HepG2 (cell line): ENCODE data around the gene KIRREL3. TPM values are rescaled to one million over a fixed set of nuclear protein-coding genes. Genes with fewer than 3 reads are reported as not detected.

Source experiments
- ATAC-seq: fragments of 200-7000 bp; cut with Tn5 transposase; 3 replicates; pipeline ENCODE4 v1.9.1; 2020; ENCODE audit warnings: mild to moderate bottlenecking, moderate library complexity
- BruUV-seq: library from RNA; stranded (reverse); fragments of 400-500 nt; replicated peaks from 2 replicates; lab custom pipeline; 2021; lab: Mats Ljungman, UMichigan
- CTCF ChIA-PET: fragments of 300-600 bp; formaldehyde crosslinking; extraction: SDS; loops from one replicate; lab custom pipeline; 2021; ENCODE audit warnings: low total read pairs, inconsistent platforms, low intra/inter-chr PET ratio; lab: Yijun Ruan, JAX
- POLR2A ChIA-PET: fragments of 350-600 bp; sonication (Branson Sonifier 250); formaldehyde crosslinking; loops from one replicate; lab custom pipeline; 2020; ENCODE audit warnings: antibody characterized with exemption, inconsistent platforms; lab: Yijun Ruan, JAX
- DNase-seq: peaks from one replicate; pipeline ENCODE4 v3.0.0-alpha.2; 2015; ENCODE audit warnings: low spot score
- FAIRE-seq: peaks from 3 replicates; lab custom pipeline; 2011; peaks lifted over from hg19 to GRCh38; lab: Jason Lieb, UNC
- H2AFZ ChIP-seq: one replicate; pipeline ENCODE4 v1.6.1; 2011; ENCODE audit warnings: low read length, inconsistent platforms
- H3K27ac ChIP-seq: fragments of 300-600 bp; 3 replicates; pipeline ENCODE4 v1.8.0; 2011; ENCODE audit warnings: mixed run types, mild to moderate bottlenecking, mixed read lengths, low read length, inconsistent platforms; ENCODE audit not compliant: insufficient read depth; ENCODE audit errors: extremely low read length
- H3K27me3 ChIP-seq, 2 experiments: fragments of 200-600 bp in 1 of 2; 2 replicates in 1 of 2; 3 replicates in 1 of 2; pipeline versions ENCODE4 v1.6.0 to v1.8.0; 2011; ENCODE audit warnings: low read length in 2 of 2, mild to moderate bottlenecking in 2 of 2, moderate library complexity in 2 of 2, inconsistent platforms in 1 of 2; ENCODE audit not compliant: insufficient read depth in 2 of 2, control insufficient read depth in 1 of 2
- H3K36me3 ChIP-seq, 2 experiments: fragments of 200-600 bp in 1 of 2; replicated peaks in 1 of 2; 2 replicates in 1 of 2; 3 replicates in 1 of 2; pipeline versions ENCODE4 v1.5.1 to v1.8.0; 2011; ENCODE audit warnings: low read length in 2 of 2, inconsistent platforms in 1 of 2; ENCODE audit not compliant: insufficient read depth in 2 of 2, control insufficient read depth in 1 of 2
- H3K4me1 ChIP-seq: 2 replicates; pipeline ENCODE4 v1.5.1; 2012; ENCODE audit warnings: low read length, inconsistent platforms; ENCODE audit not compliant: insufficient read depth
- H3K4me2 ChIP-seq: 2 replicates; pipeline ENCODE4 v1.6.0; 2011; ENCODE audit warnings: low read depth, low read length, inconsistent platforms
- H3K4me3 ChIP-seq, 3 experiments: fragments of 200-600 bp in 1 of 3; sonication (generic), shearing (Covaris generic) in 1 of 3; replicated peaks in 1 of 3; 2 replicates each; pipeline ENCODE4 v1.5.1; 2011 to 2016; ENCODE audit warnings: low read length in 3 of 3, inconsistent platforms in 2 of 3, low read depth in 2 of 3, mild to moderate bottlenecking in 2 of 3, control low read depth in 1 of 3, mixed read lengths in 1 of 3; ENCODE audit not compliant: insufficient read depth in 1 of 3
- H3K79me2 ChIP-seq: one replicate; pipeline ENCODE4 v1.6.1; 2011; ENCODE audit warnings: low read length, inconsistent platforms; ENCODE audit not compliant: insufficient read depth
- H3K9ac ChIP-seq: 2 replicates; pipeline ENCODE4 v1.6.0; 2011; ENCODE audit warnings: mild to moderate bottlenecking, low read depth, low read length, inconsistent platforms; ENCODE audit not compliant: insufficient read depth
- H3K9me3 ChIP-seq: 2 replicates; pipeline ENCODE4 v1.5.1; 2012; ENCODE audit warnings: mild to moderate bottlenecking, low read length
- H4K20me1 ChIP-seq: 2 replicates; pipeline ENCODE4 v1.6.0; 2011; ENCODE audit warnings: inconsistent platforms, mild to moderate bottlenecking, low read length, moderate library complexity; ENCODE audit not compliant: insufficient read depth
- ATF5 ChIP-seq: sonication (generic); formaldehyde crosslinking; IDR thresholded peaks from 2 replicates; pipeline ENCODE4 v1.4.0; 2020; ENCODE audit warnings: mild to moderate bottlenecking, low read depth, missing genetic modification reagents
- CEBPB ChIP-seq: IDR thresholded peaks from 2 replicates; pipeline ENCODE4 v1.6.1; 2011; ENCODE audit warnings: low read depth, low read length, improper control_type of control experiment, borderline replicate concordance
- CHD2 ChIP-seq: IDR thresholded peaks from 2 replicates; pipeline ENCODE4 v1.6.1; 2011; ENCODE audit warnings: low read depth, low read length, improper control_type of control experiment
- EHMT2 ChIP-seq: fragments of 200-600 bp; sonication (generic); IDR thresholded peaks from 2 replicates; pipeline ENCODE4 v1.7.0; 2017; ENCODE audit warnings: antibody characterized with exemption, low read depth, low read length, borderline replicate concordance
- FOXA1 ChIP-seq, 2 experiments: fragments of 450-650 bp in 1 of 2; sonication (generic) in 1 of 2; formaldehyde crosslinking in 1 of 2; IDR thresholded peaks; 2 replicates each; pipeline versions ENCODE4 v1.4.0 to v1.6.1; 2016 to 2020; ENCODE audit warnings: missing genetic modification reagents in 1 of 2
- HNRNPK ChIP-seq: fragments of 200-400 bp; formaldehyde crosslinking; IDR thresholded peaks from 2 replicates; pipeline ENCODE4 v1.6.1; 2018; ENCODE audit warnings: low read length, low read depth, moderate library complexity, mild to moderate bottlenecking; ENCODE audit not compliant: poor library complexity, severe bottlenecking
- MYPOP ChIP-seq: sonication (generic); formaldehyde crosslinking; IDR thresholded peaks from 2 replicates; pipeline ENCODE4 v1.8.1; 2023; ENCODE audit warnings: mild to moderate bottlenecking, moderate library complexity, missing genetic modification reagents
- POGZ ChIP-seq: sonication (generic); formaldehyde crosslinking; IDR thresholded peaks from 2 replicates; pipeline ENCODE4 v1.4.0; 2020; ENCODE audit warnings: mild to moderate bottlenecking, missing genetic modification reagents
- RFXAP ChIP-seq: sonication (generic); formaldehyde crosslinking; IDR thresholded peaks from 2 replicates; pipeline ENCODE4 v1.4.0; 2020; ENCODE audit warnings: missing genetic modification reagents, borderline replicate concordance
- ZBTB42 ChIP-seq: sonication (generic); formaldehyde crosslinking; IDR thresholded peaks from 2 replicates; pipeline ENCODE4 v1.5.0; 2020; ENCODE audit warnings: mild to moderate bottlenecking, missing genetic modification reagents
- ZKSCAN1 ChIP-seq: fragments of 150-350 bp; IDR thresholded peaks from 2 replicates; pipeline ENCODE4 v1.6.1; 2014; ENCODE audit warnings: low read length
- ZNF101 ChIP-seq: sonication (generic); formaldehyde crosslinking; IDR thresholded peaks from 2 replicates; pipeline ENCODE4 v1.4.0; 2020; ENCODE audit warnings: mild to moderate bottlenecking, low read depth, missing genetic modification reagents, borderline replicate concordance
- ZNF12 ChIP-seq: sonication (generic); formaldehyde crosslinking; IDR thresholded peaks from 2 replicates; pipeline ENCODE4 v1.5.0; 2020; ENCODE audit warnings: missing genetic modification reagents
- ZNF441 ChIP-seq: sonication (generic); formaldehyde crosslinking; IDR thresholded peaks from 2 replicates; pipeline ENCODE4 v1.7.0; 2021; ENCODE audit warnings: missing genetic modification reagents, borderline replicate concordance
- ZNF577 ChIP-seq: sonication (generic); formaldehyde crosslinking; IDR thresholded peaks from 2 replicates; pipeline ENCODE4 v1.4.0; 2020; ENCODE audit warnings: mild to moderate bottlenecking, low read depth, missing genetic modification reagents, borderline replicate concordance
- WGBS: methylation state at CpG from one replicate; pipeline ENCODE4 v1.1.6; 2017; ENCODE audit warnings: low lambda C conversion rate; 5-methylcytosine and 5-hydroxymethylcytosine counted together
- in situ Hi-C: cut with HindIII; loops from 2 replicates; pipeline ENCODE4 v1.10.0; 2017; ENCODE audit warnings: low pct_unique_long_range_greater_than_20kb; ENCODE audit not compliant: extremely low pct_ligation_motif_present
- intact Hi-C: fragments of 100-400 bp; cut with micrococcal nuclease; formaldehyde crosslinking; loops from one replicate; pipeline ENCODE4 v1.10.0; 2022; ENCODE audit not compliant: unreplicated experiment
- polyA plus RNA-seq, 8 experiments: library from polyadenylated mRNA; depleted of rRNA in 3 of 8; stranded (reverse) in 7 of 8; unstranded in 1 of 8; fragments of >200 nt; fragmentation: Illumina TruSeq in 4 of 8; extraction: Trizol in 4 of 8; gene quantifications; 2 replicates each; pipeline versions ENCODE4 v1.2.1 to v1.2.3, GENCODE V29; 2011 to 2016; ENCODE audit warnings: low read depth in 4 of 8, missing spikeins in 1 of 8, mixed read lengths in 1 of 8; ENCODE audit not compliant: insufficient read depth in 1 of 8
- total RNA-seq, 5 experiments: library from RNA; depleted of rRNA; stranded (reverse); fragments of >200 nt; fragmentation: Illumina TruSeq; extraction: Trizol; gene quantifications; 2 replicates each; pipeline ENCODE4 v1.2.3, GENCODE V29; 2016; ENCODE audit warnings: low read depth in 1 of 5

KIRREL3 gene
- total and polyA plus RNA-seq, 2 of the 13 experiments (the other 11 are each of a cell fraction or from before 2014, with no cell fraction given), result not detected

GRCh38 chr11:126514061-126514693, 486.4 kb downstream of the KIRREL3 start:
- Histone ChIP-seq H3K4me1 (no peaks in the 10 kb centered on the region), H3K9me3 (no peaks in the 10 kb centered on the region), H2AFZ (no peak overlapping the region), H3K4me2 (no peak overlapping the region), H3K27me3 (peaks cover 2 to 46% of the 10 kb centered on the region in 2 experiments; a peak in 3 of 5 replicates), H3K27ac (no peak overlapping the region), H3K9ac (no peak overlapping the region), H3K4me3 (no peak overlapping the region), H3K79me2 (no peaks in the 10 kb centered on the region), H4K20me1 (no peaks in the 10 kb centered on the region), H3K36me3 (no peaks in the 10 kb centered on the region)
- TF ChIP-seq ZNF441 (CRISPR knock-in tag), result no peak
- no peak for TF ChIP-seq FOXA1 (IDR thresholded peaks at IDR 0.05)
- no peak for TF ChIP-seq FOXA1 (CRISPR knock-in tag; IDR thresholded peaks at IDR 0.05)
- TF ChIP-seq CEBPB, result peak; percentile 79
- in situ Hi-C loops (no loop called here), intact Hi-C loops (no loop called here)
- no peak for FAIRE-seq
- no peak for ATAC-seq
- POLR2A ChIA-PET, result no interaction called here
- BruUV-seq, result no TSS peak
- WGBS, result 9% methylated on average over 10 of the region's 10 CpGs
- no peak for DNase-seq
- CTCF ChIA-PET, result no interaction called here

- ChIA-PET CTCF (no interaction called here), POLR2A (no interaction called here)
- BruUV-seq, result no TSS peak
- no peak overlapping the region for H2AFZ ChIP-seq
- H3K27me3 ChIP-seq, result peaks cover 0 to 36% of the 10 kb centered on the region in 2 experiments; a peak in 2 of 5 replicates
- no peak overlapping the region for H3K27ac ChIP-seq
- no peak for ATAC-seq
- H3K9me3 ChIP-seq, result no peaks in the 10 kb centered on the region
- WGBS, result 2% methylated on average over 8 of the region's 11 CpGs
- intact Hi-C loops, result no loop called here
- H3K79me2 ChIP-seq, result no peaks in the 10 kb centered on the region
- no peaks in the 10 kb centered on the region for H3K36me3 ChIP-seq
- no peaks in the 10 kb centered on the region for H3K4me1 ChIP-seq
- H3K4me3 ChIP-seq, result no peak overlapping the region
- H4K20me1 ChIP-seq, result no peaks in the 10 kb centered on the region
- H3K9ac ChIP-seq, result no peak overlapping the region
- no peak for FAIRE-seq
- no peak for DNase-seq
- no peak overlapping the region for H3K4me2 ChIP-seq
- in situ Hi-C loops, result no loop called here
- no peak for TF ChIP-seq ZNF577 (CRISPR knock-in tag)
- TF ChIP-seq RFXAP (CRISPR knock-in tag), result no peak
- no peak for TF ChIP-seq POGZ
- TF ChIP-seq EHMT2, result no peak
- no peak for TF ChIP-seq ATF5 (CRISPR knock-in tag)
- TF ChIP-seq ZKSCAN1, result no peak
- no peak for TF ChIP-seq CHD2
- TF ChIP-seq ZNF101, result no peak
- TF ChIP-seq MYPOP (CRISPR knock-in tag), result no peak
- no peak for TF ChIP-seq HNRNPK
- no peak for TF ChIP-seq ZNF12 (CRISPR knock-in tag)
- no peak for TF ChIP-seq ZBTB42 (CRISPR knock-in tag)
Observed at GRCh38 chr11:126512741-126513715, 487.5 kb downstream of the KIRREL3 start.
